Chondrocyte (in vitro differentiated cells): Measurements from ENCODE around the gene HNRNPA0. TPM values are rescaled to one million over a fixed set of nuclear protein-coding genes. Genes with fewer than 3 reads are reported as not detected.

Experiments used
- DNase-seq: peaks from one replicate; pipeline ENCODE4 v3.0.0; 2021; ENCODE audit warnings: mixed read lengths, low spot score
- H3K27ac Mint-ChIP-seq: one replicate; pipeline ENCODE4 v1.8.0; 2021; ENCODE audit warnings: mild to moderate bottlenecking, moderate library complexity, mixed read lengths; ENCODE audit not compliant: unreplicated experiment
- H3K27me3 Mint-ChIP-seq: 2 replicates; pipeline ENCODE4 v1.8.0; 2021; ENCODE audit warnings: low read depth, mixed read lengths
- H3K36me3 Mint-ChIP-seq: 2 replicates; pipeline ENCODE4 v1.8.0; 2021; ENCODE audit warnings: low read depth, mixed read lengths
- H3K4me1 Mint-ChIP-seq: 2 replicates; pipeline ENCODE4 v1.8.0; 2021; ENCODE audit warnings: low read depth, mild to moderate bottlenecking, mixed read lengths
- H3K4me3 Mint-ChIP-seq: one replicate; pipeline ENCODE4 v1.8.0; 2021; ENCODE audit warnings: mild to moderate bottlenecking, moderate library complexity, mixed read lengths; ENCODE audit not compliant: unreplicated experiment
- H3K9me3 Mint-ChIP-seq: 2 replicates; pipeline ENCODE4 v1.8.0; 2021; ENCODE audit warnings: low read depth, mixed read lengths
- total RNA-seq: library from RNA; stranded (reverse); gene quantifications from 3 replicates; pipeline ENCODE4 v1.2.1, GENCODE V29; 2021
- TF ChIP-seq, protein P1 (sequence below): fragments of 200-600 bp; sonication (generic); IDR thresholded peaks from 2 replicates; pipeline ENCODE4 v1.5.0; 2021; ENCODE audit warnings: antibody characterized with exemption, mild to moderate bottlenecking, moderate library complexity

HNRNPA0 gene
- total RNA-seq, 1 donor from 2014 or later: 35.0 TPM

DNA sequence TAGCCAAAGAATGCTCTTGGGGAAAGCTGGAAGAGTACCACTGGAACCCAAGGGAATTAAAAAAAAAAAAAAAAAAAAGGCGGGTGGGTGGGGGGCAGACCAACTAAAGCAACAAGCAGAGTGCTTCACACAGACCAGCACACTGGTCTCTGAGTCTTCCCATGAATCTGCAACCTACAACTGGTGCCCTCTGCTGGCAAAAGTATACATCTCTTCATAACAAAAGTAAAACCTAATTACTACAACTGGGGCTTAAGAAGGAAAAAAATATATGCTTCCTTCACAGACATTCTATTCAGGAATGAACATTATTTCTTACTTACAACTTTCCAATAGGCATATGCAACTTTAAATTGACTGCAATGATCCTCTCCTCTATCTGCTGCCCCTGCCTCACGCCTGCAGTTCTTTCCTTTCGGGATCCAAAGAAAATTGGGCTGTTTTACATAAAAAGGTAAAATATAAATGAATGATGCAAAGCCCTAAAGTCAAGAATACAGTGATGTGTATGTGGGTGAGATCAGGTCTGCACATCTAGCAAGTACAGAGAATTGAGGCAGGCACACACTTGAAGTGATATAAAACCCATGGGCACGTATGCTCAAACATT, 11.0 kb downstream of the HNRNPA0 start:
- TF ChIP-seq, protein P1, sequence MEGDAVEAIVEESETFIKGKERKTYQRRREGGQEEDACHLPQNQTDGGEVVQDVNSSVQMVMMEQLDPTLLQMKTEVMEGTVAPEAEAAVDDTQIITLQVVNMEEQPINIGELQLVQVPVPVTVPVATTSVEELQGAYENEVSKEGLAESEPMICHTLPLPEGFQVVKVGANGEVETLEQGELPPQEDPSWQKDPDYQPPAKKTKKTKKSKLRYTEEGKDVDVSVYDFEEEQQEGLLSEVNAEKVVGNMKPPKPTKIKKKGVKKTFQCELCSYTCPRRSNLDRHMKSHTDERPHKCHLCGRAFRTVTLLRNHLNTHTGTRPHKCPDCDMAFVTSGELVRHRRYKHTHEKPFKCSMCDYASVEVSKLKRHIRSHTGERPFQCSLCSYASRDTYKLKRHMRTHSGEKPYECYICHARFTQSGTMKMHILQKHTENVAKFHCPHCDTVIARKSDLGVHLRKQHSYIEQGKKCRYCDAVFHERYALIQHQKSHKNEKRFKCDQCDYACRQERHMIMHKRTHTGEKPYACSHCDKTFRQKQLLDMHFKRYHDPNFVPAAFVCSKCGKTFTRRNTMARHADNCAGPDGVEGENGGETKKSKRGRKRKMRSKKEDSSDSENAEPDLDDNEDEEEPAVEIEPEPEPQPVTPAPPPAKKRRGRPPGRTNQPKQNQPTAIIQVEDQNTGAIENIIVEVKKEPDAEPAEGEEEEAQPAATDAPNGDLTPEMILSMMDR: peak; percentile 86
- H3K4me3 Mint-ChIP-seq: no peak overlapping the region
- H3K36me3 Mint-ChIP-seq: peaks cover 2% of the 10 kb centered on the region
- H3K27me3 Mint-ChIP-seq: no peaks in the 10 kb centered on the region
- H3K4me1 Mint-ChIP-seq: peaks cover 8% of the 10 kb centered on the region
- DNase-seq: no peak
- H3K27ac Mint-ChIP-seq: no peak overlapping the region
- H3K9me3 Mint-ChIP-seq: peaks cover 4% of the 10 kb centered on the region

GRCh38 chr5:137741718-137742117, 12.4 kb downstream of the HNRNPA0 start:
- Mint-ChIP-seq H3K4me1 (peaks cover 8% of the 10 kb centered on the region), H3K9me3 (peaks cover 9% of the 10 kb centered on the region), H3K27me3 (no peaks in the 10 kb centered on the region), H3K27ac (no peak overlapping the region), H3K4me3 (no peak overlapping the region), H3K36me3 (peaks cover 2% of the 10 kb centered on the region)
- TF ChIP-seq, protein P1: no peak
- DNase-seq: no peak

DNA sequence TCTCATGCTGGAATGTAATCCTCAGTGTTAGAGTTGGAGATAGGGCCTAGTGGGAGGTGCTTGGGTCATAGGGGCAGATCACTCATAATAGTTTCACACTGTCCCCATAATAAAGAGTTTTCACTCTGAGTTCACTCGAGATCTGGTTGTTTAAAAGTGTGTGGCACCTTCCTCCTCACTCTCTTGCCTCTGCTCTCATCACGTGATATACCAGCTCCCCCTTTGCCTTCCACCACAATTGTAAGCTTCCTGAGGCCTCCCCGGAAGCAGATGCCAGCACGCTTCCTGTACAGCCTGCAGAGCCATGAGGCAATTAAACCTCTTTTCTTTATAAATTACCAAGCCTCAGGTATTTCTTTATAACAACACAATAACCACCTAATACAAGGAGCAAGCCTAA, 14.4 kb downstream of the HNRNPA0 start:
- peaks cover 8% of the 10 kb centered on the region for H3K4me1 Mint-ChIP-seq
- H3K4me3 Mint-ChIP-seq: no peak overlapping the region
- H3K9me3 Mint-ChIP-seq: peaks cover 9% of the 10 kb centered on the region
- H3K36me3 Mint-ChIP-seq: peaks cover 2% of the 10 kb centered on the region
- no peak overlapping the region for H3K27ac Mint-ChIP-seq
- TF ChIP-seq, protein P1: no peak
- no peak for DNase-seq
- H3K27me3 Mint-ChIP-seq: no peaks in the 10 kb centered on the region

- Mint-ChIP-seq H3K4me1 (peaks cover 8% of the 10 kb centered on the region), H3K27me3 (no peaks in the 10 kb centered on the region), H3K4me3 (no peak overlapping the region), H3K9me3 (peaks cover 9% of the 10 kb centered on the region), H3K36me3 (peaks cover 2% of the 10 kb centered on the region), H3K27ac (no peak overlapping the region)
- TF ChIP-seq, protein P1: no peak
- no peak for DNase-seq
Measured at GRCh38 chr5:137738947-137739346, 15.2 kb downstream of the HNRNPA0 start.

GRCh38 chr5:137737349-137738131, 16.6 kb downstream of the HNRNPA0 start:
- Mint-ChIP-seq H3K4me1 (peaks cover 5% of the 10 kb centered on the region), H3K36me3 (peaks cover 2% of the 10 kb centered on the region), H3K9me3 (peaks cover 9% of the 10 kb centered on the region), H3K27ac (no peak overlapping the region), H3K27me3 (no peaks in the 10 kb centered on the region), H3K4me3 (no peak overlapping the region)
- DNase-seq: no peak
- TF ChIP-seq, protein P1: no peak
